NCI-H1694 treated with DMSO at 0.1 percent for 48 hours (cell line): ENCODE measurements around the gene ESX1.
"Not testable (repeated sequence)": the region's sequence is repeated elsewhere in the genome, so short reads cannot be mapped to it uniquely, and the experiment has no call there.

Experiments
- DNase-seq: peaks from one replicate; lab custom pipeline; 2025; lab: John Stamatoyannopoulos, UW

ESX1 gene

GRCh38 chrX:104254442-104255115, at the start of gene ESX1:
Gene ESX1, minus strand, starts transcription at chrX:104254933. Its CDS starts 84 bp downstream, at chrX:104254849.
- DNase-seq = no peak

GRCh38 chrX:104295636-104296035, 40.9 kb upstream of the ESX1 start:
- no peak for DNase-seq

- DNase-seq = no peak
Observed at GRCh38 chrX:104288961-104289360, 34.2 kb upstream of the ESX1 start.

GRCh38 chrX:104288269-104288668, 33.5 kb upstream of the ESX1 start:
- DNase-seq = no peak

GRCh38 chrX:104285201-104285600, 30.5 kb upstream of the ESX1 start:
- no peak for DNase-seq

GRCh38 chrX:104284507-104284906, 29.8 kb upstream of the ESX1 start:
- no peak for DNase-seq

GRCh38 chrX:104282166-104282725, 27.5 kb upstream of the ESX1 start:
- DNase-seq = no peak

- DNase-seq = no peak
Observed at GRCh38 chrX:104281564-104281963, 26.8 kb upstream of the ESX1 start.

- no peak for DNase-seq
Observed at GRCh38 chrX:104280609-104281008, 25.9 kb upstream of the ESX1 start.

GRCh38 chrX:104270916-104271512, 16.3 kb upstream of the ESX1 start:
- DNase-seq = peak; percentile 51

- DNase-seq = no peak
Observed at GRCh38 chrX:104270212-104270611, 15.5 kb upstream of the ESX1 start.

- no peak for DNase-seq
Observed at GRCh38 chrX:104255465-104255864, 732 bp upstream of the ESX1 start.

- no peak for DNase-seq
Observed at GRCh38 chrX:104253567-104254441, 929 bp downstream of the ESX1 start.

- no peak for DNase-seq
Observed at GRCh38 chrX:104250470-104250869, 4.3 kb downstream of the ESX1 start.

GRCh38 chrX:104230060-104230459, 24.7 kb downstream of the ESX1 start:
- not testable (repeated sequence) for DNase-seq

GRCh38 chrX:104211187-104211586, 43.5 kb downstream of the ESX1 start:
- DNase-seq = no peak

GRCh38 chrX:104205548-104205947, 49.2 kb downstream of the ESX1 start:
- DNase-seq = no peak
